Measurements from ENCODE around the gene FAHD2B. TPM values are rescaled to one million over a fixed set of nuclear protein-coding genes. Genes with fewer than 3 reads are reported as not detected.
"Not testable (repeated sequence)": the region's sequence is repeated elsewhere in the genome, so short reads cannot be mapped to it uniquely, and the experiment has no call there.

Gene FAHD2B
- total and polyA plus RNA-seq, 2 of the 13 experiments (the other 11 are each of a cell fraction or from before 2014, with no cell fraction given) = 6.4 to 6.7 TPM

- TF ChIP-seq ZNF142 (CRISPR knock-in tag; IDR thresholded peaks at IDR 0.05) (peak; percentile 93), ARID4A (CRISPR knock-in tag; IDR thresholded peaks at IDR 0.05; ENCODE audit: borderline replicate concordance) (peak; percentile 94), IKZF5 (CRISPR knock-in tag; IDR thresholded peaks at IDR 0.05) (peak; percentile 52; the same call in 1 of the 2 replicates), ZBTB26 (CRISPR knock-in tag; IDR thresholded peaks at IDR 0.05; ENCODE audit: borderline replicate concordance) (peak; percentile 66; the same call in 1 of the 2 replicates), ZNF335 (CRISPR knock-in tag; IDR thresholded peaks at IDR 0.05) (peak; percentile 53; the same call in 1 of the 2 replicates), PAXIP1 (CRISPR knock-in tag; conservative IDR thresholded peaks at IDR 0.05) (peak; percentile 38), HDAC1 (CRISPR knock-in tag; IDR thresholded peaks at IDR 0.05) (peak; percentile 88), PHF21A (CRISPR knock-in tag; IDR thresholded peaks at IDR 0.05) (peak; percentile 88), SOX13 (CRISPR knock-in tag; conservative IDR thresholded peaks at IDR 0.05 in 1 of 2, IDR thresholded peaks at IDR 0.05 in 1 of 2) (peak in 1 of 2 experiments; percentile 10; a peak in 1 of 4 replicates)
- not testable (repeated sequence) for TF ChIP-seq SOX13 (IDR thresholded peaks at IDR 0.05)
Observed at GRCh38 chr2:97113050-97113881, 18.6 kb upstream of the FAHD2B start, which contains the start of gene ANKRD36 (continued).

Data from HepG2 (cell line).